Measurements from ENCODE around the gene RAB3B.

Gene RAB3B

GRCh38 chr1:51871351-51871975 is 119.0 kb downstream of the RAB3B start:
- Histone ChIP-seq H3K27me3 (ENCODE audit: insufficient read depth, poor library complexity, severe bottlenecking) (no peaks in the 10 kb centered on the region), H3K27ac (replicated peaks) (no peak overlapping the region), H3K4me3 (replicated peaks; ENCODE audit: insufficient read depth, low read length) (no peak overlapping the region)
- no peak for TF ChIP-seq SPI1 (IDR thresholded peaks at IDR 0.05; ENCODE audit: borderline replicate concordance, low read depth)
- no peak for DNase-seq (ENCODE audit: low read depth in 1 of 2, low spot score in 1 of 2)

- H3K4me3 ChIP-seq (replicated peaks; ENCODE audit: insufficient read depth, low read length): no peak overlapping the region
- TF ChIP-seq GABPA (IDR thresholded peaks at IDR 0.05; ENCODE audit: low read depth) (no peak), POLR2AphosphoS5 (IDR thresholded peaks at IDR 0.05; ENCODE audit: low read depth) (no peak)
- DNase-seq (ENCODE audit: low read depth in 1 of 2, low spot score in 1 of 2): no peak
- H3K27ac ChIP-seq (replicated peaks): no peak overlapping the region
- no peaks in the 10 kb centered on the region for H3K27me3 ChIP-seq (ENCODE audit: insufficient read depth, poor library complexity, severe bottlenecking)
Observed at GRCh38 chr1:51870603-51871350, 119.7 kb downstream of the RAB3B start.

GRCh38 chr1:51867479-51868232 is 122.8 kb downstream of the RAB3B start:
- TF ChIP-seq GABPA (IDR thresholded peaks at IDR 0.05; ENCODE audit: low read depth): no peak
- no peak for TF ChIP-seq CTCF (IDR thresholded peaks at IDR 0.05; ENCODE audit: insufficient read depth, low read length)
- no peak for TF ChIP-seq POLR2AphosphoS5 (IDR thresholded peaks at IDR 0.05; ENCODE audit: low read depth)
- no peak for TF ChIP-seq REST (IDR thresholded peaks at IDR 0.05; ENCODE audit: insufficient replicate concordance, low read depth)
- TF ChIP-seq SPI1 (IDR thresholded peaks at IDR 0.05; ENCODE audit: borderline replicate concordance, low read depth): no peak
- Histone ChIP-seq H3K27me3 (ENCODE audit: insufficient read depth, poor library complexity, severe bottlenecking) (no peaks in the 10 kb centered on the region), H3K27ac (replicated peaks) (no peak overlapping the region), H3K4me3 (replicated peaks; ENCODE audit: insufficient read depth, low read length) (no peak overlapping the region)
- DNase-seq (ENCODE audit: low read depth in 1 of 2, low spot score in 1 of 2): no peak

GRCh38 chr1:51863384-51863783 is 127.1 kb downstream of the RAB3B start:
- TF ChIP-seq SPI1 (IDR thresholded peaks at IDR 0.05; ENCODE audit: borderline replicate concordance, low read depth) (no peak), GABPA (IDR thresholded peaks at IDR 0.05; ENCODE audit: low read depth) (no peak), CTCF (IDR thresholded peaks at IDR 0.05; ENCODE audit: insufficient read depth, low read length) (no peak)
- H3K4me3 ChIP-seq (replicated peaks; ENCODE audit: insufficient read depth, low read length): no peak overlapping the region
- no peak for DNase-seq (ENCODE audit: low read depth in 1 of 2, low spot score in 1 of 2)
- H3K27ac ChIP-seq (replicated peaks): no peak overlapping the region
- no peaks in the 10 kb centered on the region for H3K27me3 ChIP-seq (ENCODE audit: insufficient read depth, poor library complexity, severe bottlenecking)

GRCh38 chr1:51861669-51862068 is 128.8 kb downstream of the RAB3B start:
- Histone ChIP-seq H3K4me3 (replicated peaks; ENCODE audit: insufficient read depth, low read length) (no peak overlapping the region), H3K27me3 (ENCODE audit: insufficient read depth, poor library complexity, severe bottlenecking) (no peaks in the 10 kb centered on the region), H3K27ac (replicated peaks) (no peak overlapping the region)
- DNase-seq (ENCODE audit: low read depth in 1 of 2, low spot score in 1 of 2): no peak
- TF ChIP-seq POLR2AphosphoS5 (IDR thresholded peaks at IDR 0.05; ENCODE audit: low read depth) (no peak), SPI1 (IDR thresholded peaks at IDR 0.05; ENCODE audit: borderline replicate concordance, low read depth) (no peak), REST (IDR thresholded peaks at IDR 0.05; ENCODE audit: insufficient replicate concordance, low read depth) (no peak), CTCF (IDR thresholded peaks at IDR 0.05; ENCODE audit: insufficient read depth, low read length) (no peak), GABPA (IDR thresholded peaks at IDR 0.05; ENCODE audit: low read depth) (no peak)
